Choroid plexus epithelial cell (primary cell): ENCODE data around the gene BAIAP3.

Experiments
- DNase-seq: peaks from one replicate; pipeline ENCODE4 v3.0.0-alpha.2; 2010; ENCODE audit warnings: low read depth
- H3K4me3 ChIP-seq: 2 replicates; pipeline ENCODE4 v1.5.1; 2011; ENCODE audit warnings: low read depth, mild to moderate bottlenecking, control low read depth, low read length, moderate library complexity
- CTCF ChIP-seq: conservative IDR thresholded peaks from 2 replicates; pipeline ENCODE4 v1.5.1; 2011; ENCODE audit warnings: low read depth, mild to moderate bottlenecking, control low read depth, inconsistent platforms, low read length, moderate library complexity

BAIAP3 gene

GRCh38 chr16:1367486-1368174 is 34.2 kb downstream of the BAIAP3 start:
- no peak for DNase-seq
- H3K4me3 ChIP-seq = no peak overlapping the region
- no peak for TF ChIP-seq CTCF

- TF ChIP-seq CTCF = no peak
- H3K4me3 ChIP-seq = no peak overlapping the region
- DNase-seq = no peak
These were observed 37.9 kb downstream of the BAIAP3 start for GRCh38 chr16:1371054-1371978.

GRCh38 chr16:1372292-1372950 is 39.0 kb downstream of the BAIAP3 start:
- TF ChIP-seq CTCF = no peak
- H3K4me3 ChIP-seq = no peak overlapping the region
- no peak for DNase-seq

GRCh38 chr16:1374418-1375297 is 41.2 kb downstream of the BAIAP3 start:
- no peak for DNase-seq
- no peak for TF ChIP-seq CTCF
- no peak overlapping the region for H3K4me3 ChIP-seq

- no peak for TF ChIP-seq CTCF
- no peak for DNase-seq
- H3K4me3 ChIP-seq = no peak overlapping the region
These were observed 41.8 kb downstream of the BAIAP3 start for GRCh38 chr16:1375298-1375640.

- DNase-seq = no peak
- no peak overlapping the region for H3K4me3 ChIP-seq
- no peak for TF ChIP-seq CTCF
These were observed 42.4 kb downstream of the BAIAP3 start for GRCh38 chr16:1375741-1376410.
